ENCODE measurements around the gene H1-8. TPM values are rescaled to one million over a fixed set of nuclear protein-coding genes. Genes with fewer than 3 reads are reported as not detected.

Gene H1-8
- total RNA-seq, 6 donors from 2014 or later: not detected

- no peaks in the 10 kb centered on the region for H3K9me3 ChIP-seq
- no peaks in the 10 kb centered on the region for H3K27me3 ChIP-seq
- no peak overlapping the region for H3K27ac ChIP-seq
- no peak for ATAC-seq (ENCODE audit: low FRiP score in 2 of 2)
- H3K4me3 ChIP-seq: no peak overlapping the region
- no peak for TF ChIP-seq POLR2AphosphoS5 (IDR thresholded peaks at IDR 0.05)
- TF ChIP-seq EP300 (IDR thresholded peaks at IDR 0.05): no peak
- TF ChIP-seq POLR2A (IDR thresholded peaks at IDR 0.05): no peak
- TF ChIP-seq, protein P1, sequence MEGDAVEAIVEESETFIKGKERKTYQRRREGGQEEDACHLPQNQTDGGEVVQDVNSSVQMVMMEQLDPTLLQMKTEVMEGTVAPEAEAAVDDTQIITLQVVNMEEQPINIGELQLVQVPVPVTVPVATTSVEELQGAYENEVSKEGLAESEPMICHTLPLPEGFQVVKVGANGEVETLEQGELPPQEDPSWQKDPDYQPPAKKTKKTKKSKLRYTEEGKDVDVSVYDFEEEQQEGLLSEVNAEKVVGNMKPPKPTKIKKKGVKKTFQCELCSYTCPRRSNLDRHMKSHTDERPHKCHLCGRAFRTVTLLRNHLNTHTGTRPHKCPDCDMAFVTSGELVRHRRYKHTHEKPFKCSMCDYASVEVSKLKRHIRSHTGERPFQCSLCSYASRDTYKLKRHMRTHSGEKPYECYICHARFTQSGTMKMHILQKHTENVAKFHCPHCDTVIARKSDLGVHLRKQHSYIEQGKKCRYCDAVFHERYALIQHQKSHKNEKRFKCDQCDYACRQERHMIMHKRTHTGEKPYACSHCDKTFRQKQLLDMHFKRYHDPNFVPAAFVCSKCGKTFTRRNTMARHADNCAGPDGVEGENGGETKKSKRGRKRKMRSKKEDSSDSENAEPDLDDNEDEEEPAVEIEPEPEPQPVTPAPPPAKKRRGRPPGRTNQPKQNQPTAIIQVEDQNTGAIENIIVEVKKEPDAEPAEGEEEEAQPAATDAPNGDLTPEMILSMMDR (IDR thresholded peaks at IDR 0.05): no peak
- DNase-seq: no peak
- WGBS, 2 donors: 83 to 94% methylated on average over 4 of the region's 4 CpGs
- peaks cover 6 to 14% (median 7%) of the 10 kb centered on the region in 4 donors for H3K4me1 ChIP-seq
- no peaks in the 10 kb centered on the region for H3K36me3 ChIP-seq
Measured at GRCh38 chr3:129534428-129535027, 8.4 kb upstream of the H1-8 start.

DNA sequence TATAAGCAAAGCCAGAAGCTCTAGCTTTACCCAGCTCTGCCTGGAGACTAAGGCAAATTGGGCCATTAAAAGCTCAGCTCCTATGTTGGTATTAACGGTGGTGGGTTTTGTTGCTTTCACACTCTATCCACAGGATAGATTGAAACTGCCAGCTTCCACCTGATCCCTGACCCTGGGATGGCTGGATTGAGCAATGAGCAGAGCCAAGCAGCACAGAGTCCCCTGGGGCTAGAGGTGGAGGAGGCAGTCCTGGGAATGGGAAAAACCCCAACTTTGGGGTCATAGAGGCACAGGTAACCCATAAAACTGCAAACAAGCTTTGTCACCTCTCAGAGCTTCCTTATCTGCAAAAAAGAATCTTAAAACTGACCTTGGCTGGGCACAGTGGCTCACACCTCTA is 7.9 kb upstream of the H1-8 start:
- WGBS, 2 donors: 93 to 94% methylated on average over 1 of the region's 1 CpG
- Histone ChIP-seq H3K9me3 (no peaks in the 10 kb centered on the region), H3K4me1 (peaks cover under 1 to 8% (median 1%) of the 10 kb centered on the region in 4 donors), H3K36me3 (no peaks in the 10 kb centered on the region), H3K4me3 (no peak overlapping the region), H3K27ac (no peak overlapping the region), H3K27me3 (no peaks in the 10 kb centered on the region)
- TF ChIP-seq POLR2A (IDR thresholded peaks at IDR 0.05) (no peak), EP300 (IDR thresholded peaks at IDR 0.05) (no peak), POLR2AphosphoS5 (IDR thresholded peaks at IDR 0.05) (no peak)
- TF ChIP-seq, protein P1 (IDR thresholded peaks at IDR 0.05): no peak
- DNase-seq: no peak
- no peak for ATAC-seq (ENCODE audit: low FRiP score in 2 of 2)

- no peaks in the 10 kb centered on the region for H3K9me3 ChIP-seq
- no peaks in the 10 kb centered on the region for H3K27me3 ChIP-seq
- no peak for ATAC-seq (ENCODE audit: low FRiP score in 2 of 2)
- H3K4me1 ChIP-seq: no peaks in the 10 kb centered on the region
- H3K27ac ChIP-seq: no peak overlapping the region
- H3K4me3 ChIP-seq: no peak overlapping the region
- no peaks in the 10 kb centered on the region for H3K36me3 ChIP-seq
- no peak for DNase-seq
- TF ChIP-seq POLR2AphosphoS5 (IDR thresholded peaks at IDR 0.05) (no peak), POLR2A (IDR thresholded peaks at IDR 0.05) (no peak), EP300 (IDR thresholded peaks at IDR 0.05) (no peak)
- TF ChIP-seq, protein P1 (IDR thresholded peaks at IDR 0.05): no peak
- 77 to 88% methylated on average over 2 of the region's 2 CpGs for WGBS, 2 donors
Measured at GRCh38 chr3:129536374-129536667, 6.7 kb upstream of the H1-8 start.

GRCh38 chr3:129536804-129537203 is 6.2 kb upstream of the H1-8 start:
- 77 to 93% methylated on average over 2 to 3 of the region's 3 CpGs for WGBS, 2 donors
- Histone ChIP-seq H3K36me3 (no peaks in the 10 kb centered on the region), H3K9me3 (no peaks in the 10 kb centered on the region), H3K27me3 (no peaks in the 10 kb centered on the region), H3K4me1 (no peaks in the 10 kb centered on the region), H3K27ac (no peak overlapping the region), H3K4me3 (no peak overlapping the region)
- DNase-seq: no peak
- no peak for ATAC-seq (ENCODE audit: low FRiP score in 2 of 2)
- no peak for TF ChIP-seq POLR2AphosphoS5 (IDR thresholded peaks at IDR 0.05)
- no peak for TF ChIP-seq EP300 (IDR thresholded peaks at IDR 0.05)
- TF ChIP-seq POLR2A (IDR thresholded peaks at IDR 0.05): no peak
- TF ChIP-seq, protein P1 (IDR thresholded peaks at IDR 0.05): no peak

- no peaks in the 10 kb centered on the region for H3K9me3 ChIP-seq
- 87 to 91% methylated on average over 8 of the region's 8 CpGs for WGBS, 2 donors
- ATAC-seq (ENCODE audit: low FRiP score in 2 of 2): no peak
- H3K27ac ChIP-seq: peak overlapping the region in 1 of 4 donors; percentile 1
- H3K27me3 ChIP-seq: no peaks in the 10 kb centered on the region
- no peak for DNase-seq
- no peak overlapping the region for H3K4me3 ChIP-seq
- no peaks in the 10 kb centered on the region for H3K4me1 ChIP-seq
- TF ChIP-seq POLR2AphosphoS5 (IDR thresholded peaks at IDR 0.05) (no peak), EP300 (IDR thresholded peaks at IDR 0.05) (no peak), POLR2A (IDR thresholded peaks at IDR 0.05) (no peak)
- TF ChIP-seq, protein P1 (IDR thresholded peaks at IDR 0.05): no peak
- no peaks in the 10 kb centered on the region for H3K36me3 ChIP-seq
Measured at GRCh38 chr3:129539206-129539605, 3.8 kb upstream of the H1-8 start.

All from upper lobe of left lung (tissue), 6 donors.